RPMI7951 (cell line): ENCODE data around the gene DYSF. TPM values are rescaled to one million over a fixed set of nuclear protein-coding genes. Genes with fewer than 3 reads are reported as not detected.
A peak's percentile ranks its signal among the peaks of the same experiment; 100 is the strongest.

Source experiments
- DNase-seq: peaks from one replicate; pipeline ENCODE4 v3.0.0-alpha.2; 2012; ENCODE audit warnings: low read depth
- total RNA-seq: library from RNA; depleted of rRNA; stranded (reverse); fragments of >200 nt; shearing (Covaris generic); gene quantifications from 2 replicates; pipeline ENCODE4 v1.2.3, GENCODE V29; 2014

The DYSF gene
- total RNA-seq, 1 experiment from 2014 or later = 1.2 TPM

- DNase-seq = no peak
These were observed 252.8 kb downstream of the DYSF start for GRCh38 chr2:71706121-71706520.

GRCh38 chr2:71706836-71707235 is 253.5 kb downstream of the DYSF start:
- no peak for DNase-seq

- no peak for DNase-seq
These were observed 257.2 kb downstream of the DYSF start for GRCh38 chr2:71710367-71711132.

- DNase-seq = peak; percentile 84
These were observed 257.9 kb downstream of the DYSF start for GRCh38 chr2:71711133-71711855.

GRCh38 chr2:71712158-71712818 is 258.9 kb downstream of the DYSF start:
- DNase-seq = no peak

- peak; percentile 89 for DNase-seq
These were observed 260.5 kb downstream of the DYSF start for GRCh38 chr2:71713581-71714580.

GRCh38 chr2:71714601-71715240 is 261.4 kb downstream of the DYSF start:
- DNase-seq = no peak

- no peak for DNase-seq
These were observed 261.9 kb downstream of the DYSF start for GRCh38 chr2:71715241-71715750.

GRCh38 chr2:71715951-71716696 is 262.8 kb downstream of the DYSF start:
- no peak for DNase-seq

GRCh38 chr2:71716697-71717624 is 263.6 kb downstream of the DYSF start:
- peak; percentile 99 for DNase-seq

- no peak for DNase-seq
These were observed 265.3 kb downstream of the DYSF start for GRCh38 chr2:71718686-71719085.

GRCh38 chr2:71719520-71720282 is 266.3 kb downstream of the DYSF start:
- no peak for DNase-seq

- DNase-seq = peak; percentile 56
These were observed 266.9 kb downstream of the DYSF start for GRCh38 chr2:71720283-71720560.

GRCh38 chr2:71720596-71721361 is 267.4 kb downstream of the DYSF start:
- DNase-seq = no peak

- peak; percentile 94 for DNase-seq
These were observed 268.0 kb downstream of the DYSF start for GRCh38 chr2:71721362-71721665.

- DNase-seq = peak; percentile 60
These were observed 268.3 kb downstream of the DYSF start for GRCh38 chr2:71721669-71722068.

GRCh38 chr2:71722286-71722685 is 268.9 kb downstream of the DYSF start:
- no peak for DNase-seq

GRCh38 chr2:71724793-71725192 is 271.4 kb downstream of the DYSF start:
- no peak for DNase-seq
